ENCODE data around the gene MAL.

MAL gene

DNA sequence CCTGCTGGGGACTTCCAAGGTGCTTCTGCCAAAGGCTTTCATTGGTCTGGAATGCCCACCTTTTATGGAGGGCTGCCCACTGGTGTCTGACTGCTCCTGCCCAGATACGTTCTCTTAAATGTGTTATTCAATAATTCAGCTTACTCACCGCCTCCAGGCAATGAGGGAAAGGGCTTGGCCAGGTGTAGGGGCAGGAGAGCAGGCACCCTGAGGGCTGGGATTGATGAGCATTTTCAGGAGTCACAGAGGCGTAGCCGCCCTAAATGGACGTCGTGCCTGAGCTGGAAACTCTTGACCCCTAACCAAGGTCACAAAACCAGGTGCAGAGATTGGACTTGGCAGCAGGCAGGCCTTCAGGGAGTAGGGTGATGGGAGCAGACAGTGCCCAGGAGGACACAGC is 26.8 kb downstream of the MAL start:
- WGBS (ENCODE audit: extremely low coverage, insufficient coverage, insufficient read length) = no CpG with 5 or more reads among the region's 6 CpGs
- peak; percentile 86 to 88 for DNase-seq
- H3K14ac ChIP-seq (ENCODE audit: low read length) = no peak overlapping the region
- no peak overlapping the region for H2BK5ac ChIP-seq (ENCODE audit: low read depth, low read length, poor library complexity)
- H3K27ac ChIP-seq (ENCODE audit: low read depth, low read length) = no peak overlapping the region
- no peak overlapping the region for H3K23ac ChIP-seq (ENCODE audit: low read length)
- H3K36me3 ChIP-seq (ENCODE audit: control insufficient read depth in 1 of 2, insufficient read depth in 2 of 2, low read length in 2 of 2) = no peaks in the 10 kb centered on the region
- H3K4me2 ChIP-seq (ENCODE audit: low read length) = no peak overlapping the region
- H3K9me3 ChIP-seq (ENCODE audit: insufficient read depth, low read depth, low read length) = peaks cover 4% of the 10 kb centered on the region
- H4K91ac ChIP-seq (ENCODE audit: low read depth, low read length) = no peak overlapping the region
- no peaks in the 10 kb centered on the region for H3K79me2 ChIP-seq (ENCODE audit: control insufficient read depth, insufficient read depth, low read length, poor library complexity)
- H2BK12ac ChIP-seq (ENCODE audit: low read length) = no peak overlapping the region
- H3K27me3 ChIP-seq (ENCODE audit: insufficient read depth, low read length) = no peaks in the 10 kb centered on the region
- H3K4ac ChIP-seq (ENCODE audit: low read depth, low read length) = no peak overlapping the region
- no peaks in the 10 kb centered on the region for H3K4me1 ChIP-seq (ENCODE audit: control insufficient read depth in 1 of 2, insufficient read depth in 2 of 2, low read length in 2 of 2)
- H3K79me1 ChIP-seq (ENCODE audit: low read length) = no peaks in the 10 kb centered on the region
- no peak overlapping the region for H2AFZ ChIP-seq (ENCODE audit: insufficient read depth, low read length, poor library complexity)
- no peak overlapping the region for H3K9ac ChIP-seq (ENCODE audit: low read length)
- H2BK120ac ChIP-seq (ENCODE audit: insufficient read depth, low read length, poor library complexity) = no peak overlapping the region
- no peak overlapping the region for H2AK5ac ChIP-seq (ENCODE audit: low read length)
- no peak overlapping the region for H3K18ac ChIP-seq (ENCODE audit: low read length)
- no peak overlapping the region for H4K12ac ChIP-seq (ENCODE audit: low read depth, low read length)
- no peak overlapping the region for H3K4me3 ChIP-seq (ENCODE audit: low read depth, low read length)
- no peak overlapping the region for H4K8ac ChIP-seq (ENCODE audit: low read depth, low read length)

DNA sequence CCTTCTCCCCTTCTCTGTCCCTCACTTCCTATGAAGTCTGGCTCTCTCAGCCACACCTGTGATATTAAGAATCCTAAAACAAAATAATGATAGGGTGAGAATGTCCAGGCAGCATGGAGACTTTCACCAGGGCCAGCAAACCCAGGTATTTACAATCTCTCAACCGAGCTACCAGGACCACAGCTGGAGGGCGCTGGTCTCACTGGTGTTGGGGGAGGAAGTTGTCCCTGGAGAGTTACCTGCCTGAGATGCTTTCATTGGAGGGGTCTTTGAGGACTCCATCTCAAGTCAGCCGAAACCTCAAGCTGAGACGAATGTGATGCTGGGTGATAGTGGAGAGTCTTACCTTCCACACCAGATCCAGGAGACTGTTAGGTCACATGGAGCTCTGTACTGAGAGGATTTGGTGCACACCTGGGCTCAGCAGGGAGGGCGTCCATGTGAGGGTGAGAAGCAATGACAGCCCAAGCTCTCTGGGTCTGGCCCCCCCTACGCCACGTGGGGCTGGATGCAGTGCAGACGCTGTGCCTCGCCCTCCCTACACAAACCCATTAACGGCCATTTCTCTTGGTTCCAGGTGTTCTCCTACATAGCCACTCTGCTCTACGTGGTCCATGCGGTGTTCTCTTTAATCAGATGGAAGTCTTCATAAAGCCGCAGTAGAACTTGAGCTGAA is 27.4 kb downstream of the MAL start:
- no peaks in the 10 kb centered on the region for H3K36me3 ChIP-seq (ENCODE audit: control insufficient read depth in 1 of 2, insufficient read depth in 2 of 2, low read length in 2 of 2)
- no peak overlapping the region for H3K23ac ChIP-seq (ENCODE audit: low read length)
- H3K9me3 ChIP-seq (ENCODE audit: insufficient read depth, low read depth, low read length) = peaks cover 4% of the 10 kb centered on the region
- no peak overlapping the region for H3K9ac ChIP-seq (ENCODE audit: low read length)
- H4K91ac ChIP-seq (ENCODE audit: low read depth, low read length) = no peak overlapping the region
- no peak overlapping the region for H2BK5ac ChIP-seq (ENCODE audit: low read depth, low read length, poor library complexity)
- no peak overlapping the region for H2BK12ac ChIP-seq (ENCODE audit: low read length)
- H2BK120ac ChIP-seq (ENCODE audit: insufficient read depth, low read length, poor library complexity) = no peak overlapping the region
- H3K14ac ChIP-seq (ENCODE audit: low read length) = no peak overlapping the region
- H3K4ac ChIP-seq (ENCODE audit: low read depth, low read length) = no peak overlapping the region
- no peak overlapping the region for H2AFZ ChIP-seq (ENCODE audit: insufficient read depth, low read length, poor library complexity)
- no peak for DNase-seq
- no peaks in the 10 kb centered on the region for H3K27me3 ChIP-seq (ENCODE audit: insufficient read depth, low read length)
- no peak overlapping the region for H4K12ac ChIP-seq (ENCODE audit: low read depth, low read length)
- no peaks in the 10 kb centered on the region for H3K4me1 ChIP-seq (ENCODE audit: control insufficient read depth in 1 of 2, insufficient read depth in 2 of 2, low read length in 2 of 2)
- H3K18ac ChIP-seq (ENCODE audit: low read length) = no peak overlapping the region
- no peak overlapping the region for H3K27ac ChIP-seq (ENCODE audit: low read depth, low read length)
- H3K4me2 ChIP-seq (ENCODE audit: low read length) = no peak overlapping the region
- WGBS (ENCODE audit: extremely low coverage, insufficient coverage, insufficient read length) = no CpG with 5 or more reads among the region's 13 CpGs
- no peak overlapping the region for H4K8ac ChIP-seq (ENCODE audit: low read depth, low read length)
- H2AK5ac ChIP-seq (ENCODE audit: low read length) = no peak overlapping the region
- H3K79me1 ChIP-seq (ENCODE audit: low read length) = no peaks in the 10 kb centered on the region
- H3K4me3 ChIP-seq (ENCODE audit: low read depth, low read length) = no peak overlapping the region
- no peaks in the 10 kb centered on the region for H3K79me2 ChIP-seq (ENCODE audit: control insufficient read depth, insufficient read depth, low read length, poor library complexity)

DNA sequence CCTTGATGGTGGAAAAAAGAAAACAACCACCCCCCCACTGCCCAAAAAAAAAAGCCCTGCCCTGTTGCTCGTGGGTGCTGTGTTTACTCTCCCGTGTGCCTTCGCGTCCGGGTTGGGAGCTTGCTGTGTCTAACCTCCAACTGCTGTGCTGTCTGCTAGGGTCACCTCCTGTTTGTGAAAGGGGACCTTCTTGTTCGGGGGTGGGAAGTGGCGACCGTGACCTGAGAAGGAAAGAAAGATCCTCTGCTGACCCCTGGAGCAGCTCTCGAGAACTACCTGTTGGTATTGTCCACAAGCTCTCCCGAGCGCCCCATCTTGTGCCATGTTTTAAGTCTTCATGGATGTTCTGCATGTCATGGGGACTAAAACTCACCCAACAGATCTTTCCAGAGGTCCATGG is 28.0 kb downstream of the MAL start:
- no peak for DNase-seq
- no CpG with 5 or more reads among the region's 11 CpGs for WGBS (ENCODE audit: extremely low coverage, insufficient coverage, insufficient read length)

DNA sequence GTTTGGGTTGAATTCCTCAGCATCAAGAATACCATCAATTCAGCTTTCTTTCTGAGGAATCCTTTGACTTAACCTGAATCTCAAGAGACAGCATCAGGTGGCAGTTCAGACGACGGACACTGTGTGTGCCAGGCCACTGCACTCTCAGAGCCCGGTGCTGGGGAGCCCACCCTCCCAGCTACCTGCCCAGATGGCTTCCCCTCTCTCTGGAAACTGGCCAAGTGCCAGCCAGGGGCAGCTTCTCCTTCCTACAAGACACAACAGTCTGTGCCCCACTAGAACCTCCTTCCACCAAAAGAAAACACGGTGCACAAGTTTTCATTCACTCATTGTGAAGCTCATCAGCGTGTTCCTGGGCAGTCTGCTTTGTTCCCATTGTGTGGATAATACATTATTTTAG is 28.5 kb downstream of the MAL start:
- H2BK5ac ChIP-seq (ENCODE audit: low read depth, low read length, poor library complexity) = no peak overlapping the region
- no peaks in the 10 kb centered on the region for H3K79me1 ChIP-seq (ENCODE audit: low read length)
- H3K4me1 ChIP-seq (ENCODE audit: control insufficient read depth in 1 of 2, insufficient read depth in 2 of 2, low read length in 2 of 2) = no peaks in the 10 kb centered on the region
- H3K9ac ChIP-seq (ENCODE audit: low read length) = no peak overlapping the region
- no peak overlapping the region for H2AK5ac ChIP-seq (ENCODE audit: low read length)
- H4K91ac ChIP-seq (ENCODE audit: low read depth, low read length) = no peak overlapping the region
- H3K4ac ChIP-seq (ENCODE audit: low read depth, low read length) = no peak overlapping the region
- H3K27ac ChIP-seq (ENCODE audit: low read depth, low read length) = no peak overlapping the region
- no peak overlapping the region for H2AFZ ChIP-seq (ENCODE audit: insufficient read depth, low read length, poor library complexity)
- H2BK12ac ChIP-seq (ENCODE audit: low read length) = no peak overlapping the region
- H3K4me2 ChIP-seq (ENCODE audit: low read length) = no peak overlapping the region
- no peak overlapping the region for H2BK120ac ChIP-seq (ENCODE audit: insufficient read depth, low read length, poor library complexity)
- H4K12ac ChIP-seq (ENCODE audit: low read depth, low read length) = no peak overlapping the region
- no peak overlapping the region for H3K23ac ChIP-seq (ENCODE audit: low read length)
- no peak overlapping the region for H3K18ac ChIP-seq (ENCODE audit: low read length)
- no peak overlapping the region for H3K14ac ChIP-seq (ENCODE audit: low read length)
- no peak overlapping the region for H3K4me3 ChIP-seq (ENCODE audit: low read depth, low read length)
- DNase-seq = no peak
- H3K36me3 ChIP-seq (ENCODE audit: control insufficient read depth in 1 of 2, insufficient read depth in 2 of 2, low read length in 2 of 2) = no peaks in the 10 kb centered on the region
- peaks cover 4% of the 10 kb centered on the region for H3K9me3 ChIP-seq (ENCODE audit: insufficient read depth, low read depth, low read length)
- H4K8ac ChIP-seq (ENCODE audit: low read depth, low read length) = no peak overlapping the region
- H3K27me3 ChIP-seq (ENCODE audit: insufficient read depth, low read length) = no peaks in the 10 kb centered on the region
- WGBS (ENCODE audit: extremely low coverage, insufficient coverage, insufficient read length) = no CpG with 5 or more reads among the region's 5 CpGs
- H3K79me2 ChIP-seq (ENCODE audit: control insufficient read depth, insufficient read depth, low read length, poor library complexity) = no peaks in the 10 kb centered on the region

More for the DNA sequence above, 28.0 kb downstream of the MAL start:
- Histone ChIP-seq H3K4ac (ENCODE audit: low read depth, low read length) (no peak overlapping the region), H2BK120ac (ENCODE audit: insufficient read depth, low read length, poor library complexity) (no peak overlapping the region), H3K23ac (ENCODE audit: low read length) (no peak overlapping the region), H3K79me2 (ENCODE audit: control insufficient read depth, insufficient read depth, low read length, poor library complexity) (no peaks in the 10 kb centered on the region), H3K14ac (ENCODE audit: low read length) (no peak overlapping the region), H3K9ac (ENCODE audit: low read length) (no peak overlapping the region), H4K12ac (ENCODE audit: low read depth, low read length) (no peak overlapping the region), H3K36me3 (ENCODE audit: control insufficient read depth in 1 of 2, insufficient read depth in 2 of 2, low read length in 2 of 2) (no peaks in the 10 kb centered on the region), H4K91ac (ENCODE audit: low read depth, low read length) (no peak overlapping the region), H3K4me3 (ENCODE audit: low read depth, low read length) (no peak overlapping the region), H3K18ac (ENCODE audit: low read length) (no peak overlapping the region), H2AK5ac (ENCODE audit: low read length) (no peak overlapping the region), H3K4me2 (ENCODE audit: low read length) (no peak overlapping the region), H3K27ac (ENCODE audit: low read depth, low read length) (no peak overlapping the region), H4K8ac (ENCODE audit: low read depth, low read length) (no peak overlapping the region), H2BK12ac (ENCODE audit: low read length) (no peak overlapping the region), H2AFZ (ENCODE audit: insufficient read depth, low read length, poor library complexity) (no peak overlapping the region), H2BK5ac (ENCODE audit: low read depth, low read length, poor library complexity) (no peak overlapping the region), H3K79me1 (ENCODE audit: low read length) (no peaks in the 10 kb centered on the region), H3K4me1 (ENCODE audit: control insufficient read depth in 1 of 2, insufficient read depth in 2 of 2, low read length in 2 of 2) (no peaks in the 10 kb centered on the region), H3K27me3 (ENCODE audit: insufficient read depth, low read length) (no peaks in the 10 kb centered on the region), H3K9me3 (ENCODE audit: insufficient read depth, low read depth, low read length) (peaks cover 4% of the 10 kb centered on the region)
